Hepatic stellate cell (primary cell): ENCODE data around the gene OR4D1.

Experiments used
- DNase-seq: peaks from one replicate; pipeline ENCODE4 v3.0.0; 2011; ENCODE audit warnings: low spot score

Gene OR4D1

DNA sequence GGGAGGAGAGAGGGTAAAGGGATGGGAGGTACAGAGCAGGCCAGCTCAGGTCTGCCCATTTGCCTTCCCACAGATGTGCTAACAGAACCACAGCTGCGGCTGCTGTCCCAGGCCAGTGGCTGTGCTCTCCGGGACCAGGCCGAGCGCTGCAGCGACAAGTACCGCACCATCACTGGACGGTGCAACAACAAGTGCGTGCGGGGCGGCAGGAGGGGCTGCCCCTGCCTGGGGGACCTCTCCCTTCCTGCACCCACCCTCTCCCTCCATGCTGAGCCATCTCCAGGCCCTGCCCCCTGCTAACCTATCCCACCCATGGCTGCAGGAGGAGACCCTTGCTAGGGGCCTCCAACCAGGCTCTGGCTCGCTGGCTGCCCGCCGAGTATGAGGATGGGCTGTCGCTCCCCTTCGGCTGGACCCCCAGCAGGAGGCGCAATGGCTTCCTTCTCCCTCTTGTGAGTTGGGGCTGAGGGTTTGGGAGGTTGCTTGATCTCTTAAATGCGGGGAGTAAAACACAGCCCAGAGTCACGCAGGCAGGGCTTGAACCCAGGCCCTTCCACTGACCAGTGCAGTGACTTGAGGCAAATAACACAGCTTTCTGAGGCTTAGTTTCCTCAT is 45.6 kb downstream of the OR4D1 start:
- no peak for DNase-seq

GRCh38 chr17:58195518-58196123 is 47.4 kb downstream of the OR4D1 start:
- DNase-seq, result no peak

DNA sequence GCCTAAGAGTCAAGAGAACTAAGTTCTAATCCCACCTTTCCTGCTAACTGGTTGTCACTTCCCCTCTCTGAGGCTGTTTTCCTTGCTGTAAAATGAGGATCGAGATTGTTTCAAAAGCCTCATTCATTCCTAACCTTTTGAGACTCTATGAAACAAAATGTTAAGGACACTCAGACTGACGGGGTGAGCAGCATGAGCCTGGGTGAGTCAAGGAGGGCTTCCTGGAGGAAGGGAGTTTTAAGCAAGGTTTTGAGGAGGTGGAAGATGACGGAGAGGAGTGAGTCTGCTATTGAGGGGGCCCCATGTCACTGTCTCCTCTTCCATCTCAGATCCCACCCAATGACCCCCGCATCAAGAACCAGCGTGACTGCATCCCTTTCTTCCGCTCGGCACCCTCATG is 48.4 kb downstream of the OR4D1 start:
- no peak for DNase-seq

- DNase-seq, result peak; percentile 49
Measured at GRCh38 chr17:58200024-58200633, 51.9 kb downstream of the OR4D1 start.

DNA sequence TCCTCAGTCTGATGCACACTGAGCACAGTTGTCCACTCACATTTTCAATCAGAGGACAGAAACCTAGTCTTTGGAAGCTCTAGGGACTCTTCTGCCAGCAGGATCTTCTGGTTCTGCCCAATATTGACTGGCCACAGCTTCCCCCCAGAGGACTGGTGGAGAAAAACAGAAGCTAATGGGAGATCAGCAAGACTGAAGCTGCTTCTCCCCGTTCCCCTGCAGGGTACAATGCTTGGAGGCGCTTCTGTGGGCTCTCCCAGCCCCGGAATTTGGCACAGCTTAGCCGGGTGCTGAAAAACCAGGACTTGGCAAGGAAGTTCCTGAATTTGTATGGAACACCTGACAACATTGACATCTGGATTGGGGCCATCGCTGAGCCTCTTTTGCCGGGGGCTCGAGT is 54.7 kb downstream of the OR4D1 start:
- no peak for DNase-seq

GRCh38 chr17:58204796-58205195 is 56.6 kb downstream of the OR4D1 start:
- no peak for DNase-seq

- no peak for DNase-seq
Measured at GRCh38 chr17:58205936-58206335, 57.8 kb downstream of the OR4D1 start.

- no peak for DNase-seq
Measured at GRCh38 chr17:58207451-58207850, 59.3 kb downstream of the OR4D1 start.

GRCh38 chr17:58208344-58208743 is 60.2 kb downstream of the OR4D1 start:
- DNase-seq, result no peak
